Measurements from ENCODE around the gene LEMD2.

DNA sequence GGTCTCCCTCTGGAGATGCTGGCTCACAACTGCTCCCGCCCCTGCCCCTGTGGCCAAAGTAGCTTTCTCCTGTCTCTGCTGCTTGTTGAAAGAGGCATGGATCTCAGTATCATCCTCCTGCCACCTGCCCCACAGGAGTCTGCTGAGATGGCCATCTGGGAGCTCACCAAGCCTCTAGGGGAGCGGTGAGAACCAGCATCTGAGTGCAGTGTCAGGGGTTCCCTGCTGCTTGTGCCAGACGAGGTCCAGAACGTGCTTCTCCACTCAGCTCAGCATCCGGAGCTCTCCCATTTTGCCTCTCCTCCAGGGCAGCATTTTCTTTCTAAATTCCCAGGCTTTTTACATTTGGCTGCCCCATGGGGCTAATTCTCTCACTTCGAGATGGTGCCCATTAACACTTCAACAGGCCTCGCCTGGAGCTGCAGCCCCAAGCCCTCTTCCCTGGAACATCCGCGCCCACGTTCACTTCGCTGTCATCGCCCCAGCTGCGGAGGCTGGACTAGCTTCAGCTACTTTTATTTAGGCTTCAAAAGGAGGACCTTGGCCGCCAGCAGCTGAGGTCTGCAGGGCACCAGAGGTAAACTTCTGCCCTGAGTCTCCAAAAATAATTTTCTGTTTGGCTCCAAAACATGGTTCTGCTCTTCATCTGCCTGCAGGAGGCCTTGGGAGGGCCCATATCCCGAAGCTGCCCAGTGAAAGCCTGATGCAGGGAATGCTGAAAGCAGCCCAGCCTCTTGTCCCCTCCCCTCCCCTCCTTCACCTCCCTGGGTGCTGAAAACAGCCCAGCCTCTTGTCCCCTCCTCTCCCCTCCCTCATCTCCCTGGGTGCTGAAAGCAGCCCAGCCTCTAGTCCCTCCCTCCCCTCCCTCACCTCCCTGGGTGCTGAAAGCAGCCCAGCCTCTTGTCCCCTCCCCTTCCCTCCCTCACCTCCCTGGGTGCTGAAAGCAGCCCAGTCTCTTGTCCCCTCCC, 40.1 kb upstream of the LEMD2 start:
- TF ChIP-seq, protein P1, sequence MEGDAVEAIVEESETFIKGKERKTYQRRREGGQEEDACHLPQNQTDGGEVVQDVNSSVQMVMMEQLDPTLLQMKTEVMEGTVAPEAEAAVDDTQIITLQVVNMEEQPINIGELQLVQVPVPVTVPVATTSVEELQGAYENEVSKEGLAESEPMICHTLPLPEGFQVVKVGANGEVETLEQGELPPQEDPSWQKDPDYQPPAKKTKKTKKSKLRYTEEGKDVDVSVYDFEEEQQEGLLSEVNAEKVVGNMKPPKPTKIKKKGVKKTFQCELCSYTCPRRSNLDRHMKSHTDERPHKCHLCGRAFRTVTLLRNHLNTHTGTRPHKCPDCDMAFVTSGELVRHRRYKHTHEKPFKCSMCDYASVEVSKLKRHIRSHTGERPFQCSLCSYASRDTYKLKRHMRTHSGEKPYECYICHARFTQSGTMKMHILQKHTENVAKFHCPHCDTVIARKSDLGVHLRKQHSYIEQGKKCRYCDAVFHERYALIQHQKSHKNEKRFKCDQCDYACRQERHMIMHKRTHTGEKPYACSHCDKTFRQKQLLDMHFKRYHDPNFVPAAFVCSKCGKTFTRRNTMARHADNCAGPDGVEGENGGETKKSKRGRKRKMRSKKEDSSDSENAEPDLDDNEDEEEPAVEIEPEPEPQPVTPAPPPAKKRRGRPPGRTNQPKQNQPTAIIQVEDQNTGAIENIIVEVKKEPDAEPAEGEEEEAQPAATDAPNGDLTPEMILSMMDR (IDR thresholded peaks at IDR 0.05; ENCODE audit: low read length), result no peak
- no peak for TF ChIP-seq EZH2 (IDR thresholded peaks at IDR 0.05; ENCODE audit: borderline replicate concordance, low read length)

Data from OCI-LY1 (cell line).